Measurements from ENCODE around the gene SALL2. TPM values are rescaled to one million over a fixed set of nuclear protein-coding genes. Genes with fewer than 3 reads are reported as not detected.

The SALL2 gene
- total RNA-seq, 1 donor from 2014 or later = 22.7 TPM

- no peaks in the 10 kb centered on the region for H3K36me3 Mint-ChIP-seq (ENCODE audit: unreplicated experiment)
- TF ChIP-seq CTCF (IDR thresholded peaks at IDR 0.05) = no peak
- H3K27ac Mint-ChIP-seq (ENCODE audit: unreplicated experiment) = no peak overlapping the region
- no peak for DNase-seq (ENCODE audit: extremely low spot score, unreplicated experiment)
- peaks cover 61% of the 10 kb centered on the region for H3K27me3 Mint-ChIP-seq (ENCODE audit: unreplicated experiment)
- peak overlapping the region; percentile 44 for H3K4me3 Mint-ChIP-seq (ENCODE audit: unreplicated experiment)
- H3K9me3 Mint-ChIP-seq (ENCODE audit: unreplicated experiment) = no peaks in the 10 kb centered on the region
- H3K4me1 Mint-ChIP-seq (ENCODE audit: unreplicated experiment) = peaks cover 10% of the 10 kb centered on the region
These were observed 9.6 kb upstream of the SALL2 start for GRCh38 chr14:21535545-21536417.

GRCh38 chr14:21534576-21534975 is 8.4 kb upstream of the SALL2 start:
- Mint-ChIP-seq H3K27ac (ENCODE audit: unreplicated experiment) (no peak overlapping the region), H3K27me3 (ENCODE audit: unreplicated experiment) (peaks cover 63% of the 10 kb centered on the region), H3K4me1 (ENCODE audit: unreplicated experiment) (peaks cover 10% of the 10 kb centered on the region), H3K4me3 (ENCODE audit: unreplicated experiment) (no peak overlapping the region), H3K36me3 (ENCODE audit: unreplicated experiment) (no peaks in the 10 kb centered on the region), H3K9me3 (ENCODE audit: unreplicated experiment) (no peaks in the 10 kb centered on the region)
- no peak for TF ChIP-seq CTCF (IDR thresholded peaks at IDR 0.05)
- DNase-seq (ENCODE audit: extremely low spot score, unreplicated experiment) = no peak

GRCh38 chr14:21533294-21533693 is 7.1 kb upstream of the SALL2 start:
- Mint-ChIP-seq H3K27me3 (ENCODE audit: unreplicated experiment) (peaks cover 58% of the 10 kb centered on the region), H3K4me1 (ENCODE audit: unreplicated experiment) (peaks cover 10% of the 10 kb centered on the region), H3K9me3 (ENCODE audit: unreplicated experiment) (no peaks in the 10 kb centered on the region), H3K4me3 (ENCODE audit: unreplicated experiment) (no peak overlapping the region), H3K36me3 (ENCODE audit: unreplicated experiment) (no peaks in the 10 kb centered on the region), H3K27ac (ENCODE audit: unreplicated experiment) (no peak overlapping the region)
- no peak for TF ChIP-seq CTCF (IDR thresholded peaks at IDR 0.05)
- no peak for DNase-seq (ENCODE audit: extremely low spot score, unreplicated experiment)

- Mint-ChIP-seq H3K36me3 (ENCODE audit: unreplicated experiment) (peaks cover 3% of the 10 kb centered on the region), H3K27ac (ENCODE audit: unreplicated experiment) (no peak overlapping the region)
These were observed 3.4 kb upstream of the SALL2 start for GRCh38 chr14:21529515-21529914.

More at GRCh38 chr14:21529515-21529914, 3.4 kb upstream of the SALL2 start:
- no peaks in the 10 kb centered on the region for H3K9me3 Mint-ChIP-seq (ENCODE audit: unreplicated experiment)
- H3K4me1 Mint-ChIP-seq (ENCODE audit: unreplicated experiment) = peaks cover 12% of the 10 kb centered on the region
- H3K27me3 Mint-ChIP-seq (ENCODE audit: unreplicated experiment) = peaks cover 36% of the 10 kb centered on the region
- H3K4me3 Mint-ChIP-seq (ENCODE audit: unreplicated experiment) = no peak overlapping the region
- no peak for TF ChIP-seq CTCF (IDR thresholded peaks at IDR 0.05)
- DNase-seq (ENCODE audit: extremely low spot score, unreplicated experiment) = no peak
